Measurements from ENCODE around the gene TADA3. TPM values are rescaled to one million over a fixed set of nuclear protein-coding genes. Genes with fewer than 3 reads are reported as not detected.

The TADA3 gene
- total and polyA plus RNA-seq, 9 of the 15 experiments (the other 6 are each of a cell fraction or from before 2014, with no cell fraction given): 4.1 to 110 (median 74.8) TPM

DNA sequence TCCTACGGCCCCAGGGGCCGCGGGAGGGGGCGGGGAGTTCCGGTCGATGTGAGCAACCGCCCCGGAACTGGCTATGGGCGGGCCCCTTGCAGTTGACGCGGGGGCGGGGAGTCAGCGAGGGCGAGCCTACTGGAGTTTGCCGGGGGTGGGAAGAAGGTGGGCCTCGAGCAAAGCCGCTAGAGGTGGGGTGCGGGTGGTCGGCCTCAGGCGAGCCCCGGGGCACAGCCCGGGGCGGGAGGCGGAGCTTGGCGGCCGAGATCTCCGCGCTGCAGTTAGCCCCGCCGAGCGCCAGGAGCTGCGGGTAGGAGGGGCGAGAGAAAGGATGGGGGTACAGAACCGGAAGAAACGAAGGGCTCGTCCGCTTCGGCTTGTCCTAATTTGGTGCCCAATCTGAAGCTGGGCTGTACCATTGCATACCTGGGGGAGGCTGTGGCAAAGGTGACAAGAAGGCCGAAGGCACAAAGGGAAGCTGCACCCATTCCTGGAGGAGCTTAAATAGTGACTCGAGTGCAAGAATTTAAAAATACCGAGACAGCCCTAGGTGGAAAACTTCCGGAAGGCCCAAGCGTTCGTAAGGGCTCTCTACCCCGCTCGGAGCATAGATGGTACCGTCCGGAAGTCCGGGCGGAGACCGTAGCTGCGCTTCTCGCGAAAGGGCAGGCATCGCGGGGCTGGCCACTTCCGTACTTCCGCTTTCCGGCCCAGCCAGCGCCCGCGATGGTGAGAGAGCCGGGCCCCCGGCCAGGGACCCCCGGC is at the start of gene TADA3, which contains the start of gene ARPC4 (continued):
- TF ChIP-seq, protein P1, sequence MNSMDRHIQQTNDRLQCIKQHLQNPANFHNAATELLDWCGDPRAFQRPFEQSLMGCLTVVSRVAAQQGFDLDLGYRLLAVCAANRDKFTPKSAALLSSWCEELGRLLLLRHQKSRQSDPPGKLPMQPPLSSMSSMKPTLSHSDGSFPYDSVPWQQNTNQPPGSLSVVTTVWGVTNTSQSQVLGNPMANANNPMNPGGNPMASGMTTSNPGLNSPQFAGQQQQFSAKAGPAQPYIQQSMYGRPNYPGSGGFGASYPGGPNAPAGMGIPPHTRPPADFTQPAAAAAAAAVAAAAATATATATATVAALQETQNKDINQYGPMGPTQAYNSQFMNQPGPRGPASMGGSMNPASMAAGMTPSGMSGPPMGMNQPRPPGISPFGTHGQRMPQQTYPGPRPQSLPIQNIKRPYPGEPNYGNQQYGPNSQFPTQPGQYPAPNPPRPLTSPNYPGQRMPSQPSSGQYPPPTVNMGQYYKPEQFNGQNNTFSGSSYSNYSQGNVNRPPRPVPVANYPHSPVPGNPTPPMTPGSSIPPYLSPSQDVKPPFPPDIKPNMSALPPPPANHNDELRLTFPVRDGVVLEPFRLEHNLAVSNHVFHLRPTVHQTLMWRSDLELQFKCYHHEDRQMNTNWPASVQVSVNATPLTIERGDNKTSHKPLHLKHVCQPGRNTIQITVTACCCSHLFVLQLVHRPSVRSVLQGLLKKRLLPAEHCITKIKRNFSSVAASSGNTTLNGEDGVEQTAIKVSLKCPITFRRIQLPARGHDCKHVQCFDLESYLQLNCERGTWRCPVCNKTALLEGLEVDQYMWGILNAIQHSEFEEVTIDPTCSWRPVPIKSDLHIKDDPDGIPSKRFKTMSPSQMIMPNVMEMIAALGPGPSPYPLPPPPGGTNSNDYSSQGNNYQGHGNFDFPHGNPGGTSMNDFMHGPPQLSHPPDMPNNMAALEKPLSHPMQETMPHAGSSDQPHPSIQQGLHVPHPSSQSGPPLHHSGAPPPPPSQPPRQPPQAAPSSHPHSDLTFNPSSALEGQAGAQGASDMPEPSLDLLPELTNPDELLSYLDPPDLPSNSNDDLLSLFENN (IDR thresholded peaks at IDR 0.05; ENCODE audit: low read depth in 2 of 2, low read length in 2 of 2): peak in 1 of 2 experiments; percentile 45; a peak in 1 of 4 replicates
- TF ChIP-seq PRDM10 (IDR thresholded peaks at IDR 0.05; ENCODE audit: partially characterized antibody): peak; percentile 100
- TF ChIP-seq SMAD1 (IDR thresholded peaks at IDR 0.05; ENCODE audit: low read depth, low read length, partially characterized antibody): peak; percentile 72
- peak; percentile 34; the same call in 1 of the 2 replicates for TF ChIP-seq STAT5A (IDR thresholded peaks at IDR 0.05; ENCODE audit: borderline replicate concordance, low read length)
- TF ChIP-seq KDM5B (IDR thresholded peaks at IDR 0.05; ENCODE audit: insufficient replicate concordance, low read depth, low read length): peak; percentile 74
- peak; percentile 69 for TF ChIP-seq RBM25 (IDR thresholded peaks at IDR 0.05; ENCODE audit: low read depth, low read length, severe bottlenecking)
- no peak for TF ChIP-seq ZNF232 (CRISPR knock-in tag; IDR thresholded peaks at IDR 0.05)
- TF ChIP-seq RBBP5 (IDR thresholded peaks at IDR 0.05; ENCODE audit: borderline replicate concordance, insufficient read depth, low read length, poor library complexity, severe bottlenecking): peak; percentile 79
- peak; percentile 98 for TF ChIP-seq CHD2 (IDR thresholded peaks at IDR 0.05; ENCODE audit: low read depth, low read length)
- peak; percentile 95; the same call in 1 of the 2 replicates for TF ChIP-seq MBD2 (IDR thresholded peaks at IDR 0.05; ENCODE audit: borderline replicate concordance, low read depth)
- TF ChIP-seq CXXC5 (CRISPR knock-in tag; IDR thresholded peaks at IDR 0.05): peak; percentile 75
- peak; percentile 43 to 56 for TF ChIP-seq NRF1 (conservative IDR thresholded peaks at IDR 0.05 in 1 of 2, IDR thresholded peaks at IDR 0.05 in 1 of 2)
- no peak for TF ChIP-seq E2F1 (CRISPR knock-in tag; IDR thresholded peaks at IDR 0.05)
- TF ChIP-seq NR2C2 (CRISPR knock-in tag; IDR thresholded peaks at IDR 0.05): no peak
- peak; percentile 78 for TF ChIP-seq NR2C2 (tag; IDR thresholded peaks at IDR 0.05)
- TF ChIP-seq, protein P2, sequence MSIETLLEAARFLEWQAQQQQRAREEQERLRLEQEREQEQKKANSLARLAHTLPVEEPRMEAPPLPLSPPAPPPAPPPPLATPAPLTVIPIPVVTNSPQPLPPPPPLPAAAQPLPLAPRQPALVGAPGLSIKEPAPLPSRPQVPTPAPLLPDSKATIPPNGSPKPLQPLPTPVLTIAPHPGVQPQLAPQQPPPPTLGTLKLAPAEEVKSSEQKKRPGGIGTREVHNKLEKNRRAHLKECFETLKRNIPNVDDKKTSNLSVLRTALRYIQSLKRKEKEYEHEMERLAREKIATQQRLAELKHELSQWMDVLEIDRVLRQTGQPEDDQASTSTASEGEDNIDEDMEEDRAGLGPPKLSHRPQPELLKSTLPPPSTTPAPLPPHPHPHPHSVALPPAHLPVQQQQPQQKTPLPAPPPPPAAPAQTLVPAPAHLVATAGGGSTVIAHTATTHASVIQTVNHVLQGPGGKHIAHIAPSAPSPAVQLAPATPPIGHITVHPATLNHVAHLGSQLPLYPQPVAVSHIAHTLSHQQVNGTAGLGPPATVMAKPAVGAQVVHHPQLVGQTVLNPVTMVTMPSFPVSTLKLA (conservative IDR thresholded peaks at IDR 0.05): peak; percentile 59 to 73; a peak in 3 of 4 replicates
- peak; percentile 93 for TF ChIP-seq POLR2A (conservative IDR thresholded peaks at IDR 0.05)

Measured in K562 (cell line).